K562 (cell line): ENCODE measurements around the gene ZNF74. TPM values are rescaled to one million over a fixed set of nuclear protein-coding genes. Genes with fewer than 3 reads are reported as not detected.

ENCODE experiments used
- BCOR ChIP-seq: fragments of 450-650 bp; IDR thresholded peaks from 2 replicates; pipeline ENCODE4 v1.6.1; 2016
- ERF ChIP-seq: fragments of 450-650 bp; formaldehyde crosslinking; IDR thresholded peaks from 2 replicates; pipeline ENCODE4 v1.4.0; 2020; ENCODE audit warnings: mild to moderate bottlenecking, mixed read lengths
- KDM5B ChIP-seq: fragments of 200-600 bp; sonication (generic); IDR thresholded peaks from 2 replicates; pipeline ENCODE4 v1.6.1; 2012; ENCODE audit warnings: low read depth, mild to moderate bottlenecking, moderate library complexity, low read length, control low read depth, inconsistent platforms; ENCODE audit not compliant: insufficient replicate concordance
- NCOA1 ChIP-seq: fragments of 450-650 bp; IDR thresholded peaks from 2 replicates; pipeline ENCODE4 v1.6.1; 2016; ENCODE audit warnings: low read depth
- PCBP2 ChIP-seq: fragments of 200-400 bp; formaldehyde crosslinking; IDR thresholded peaks from 2 replicates; pipeline ENCODE4 v1.6.1; 2018; ENCODE audit warnings: low read length, low read depth, mild to moderate bottlenecking, moderate library complexity; ENCODE audit not compliant: poor library complexity, severe bottlenecking
- RAD51 ChIP-seq: fragments of 450-650 bp; IDR thresholded peaks from 2 replicates; pipeline ENCODE4 v1.7.1; 2016; ENCODE audit warnings: low read depth, mild to moderate bottlenecking, borderline replicate concordance
- TEAD1 ChIP-seq, 2 experiments: fragments of 450-650 bp in 1 of 2; sonication (generic) in 1 of 2; formaldehyde crosslinking; IDR thresholded peaks; 2 replicates each; pipeline versions ENCODE4 v1.4.0 to v1.8.0; 2020 to 2022; ENCODE audit warnings: mild to moderate bottlenecking in 2 of 2, missing genetic modification reagents in 1 of 2
- ZNF121 ChIP-seq: sonication (generic); formaldehyde crosslinking; conservative IDR thresholded peaks from 2 replicates; pipeline ENCODE4 v1.8.0; 2022; ENCODE audit warnings: missing genetic modification reagents
- polyA plus RNA-seq, 8 experiments: library from polyadenylated mRNA; depleted of rRNA in 4 of 8; stranded (reverse) in 5 of 8; unstranded in 3 of 8; fragments of >200 nt; fragmentation: Nextera tagmentation in 2 of 8; fragmentation: Illumina TruSeq in 1 of 8; extraction: Ambion mirVana in 2 of 8; extraction: Trizol in 1 of 8; gene quantifications; 2 replicates each; pipeline versions ENCODE4 v1.2.1 to v1.2.3, GENCODE V29; 2011 to 2014; ENCODE audit warnings: inconsistent platforms in 1 of 8, missing spikeins in 1 of 8
- total RNA-seq, 7 experiments: library from RNA; depleted of rRNA in 6 of 7; stranded (reverse); fragments of >200 nt in 6 of 7; fragmentation: Illumina TruSeq in 2 of 7; extraction: Trizol in 2 of 7; gene quantifications; 2 replicates each; pipeline versions ENCODE4 v1.2.1 to v1.2.3, GENCODE V29; 2011 to 2021; ENCODE audit warnings: low replicate concordance in 1 of 7
- TF ChIP-seq, protein P1 (sequence below): sonication (generic); formaldehyde crosslinking; IDR thresholded peaks from 2 replicates; pipeline ENCODE4 v1.8.1; 2023; ENCODE audit warnings: missing genetic modification reagents, mild to moderate bottlenecking, borderline replicate concordance
- TF ChIP-seq, protein P2 (sequence below): fragments of 250-450 bp; sonication (Bioruptor Pico); IDR thresholded peaks from 2 replicates; pipeline ENCODE4 v1.5.0; 2022; ENCODE audit warnings: mild to moderate bottlenecking
- TF ChIP-seq, protein P3 (sequence below): fragments of 200-800 bp; sonication (Bioruptor generic); IDR thresholded peaks from 2 replicates; pipeline ENCODE4 v1.6.1; 2016; ENCODE audit warnings: missing genetic modification characterization, missing compliant biosample characterization
- TF ChIP-seq, protein P4 (sequence below): fragments of 450-650 bp; IDR thresholded peaks from 2 replicates; pipeline ENCODE4 v1.6.1; 2014; ENCODE audit warnings: low read depth, mild to moderate bottlenecking, moderate library complexity, borderline replicate concordance

The ZNF74 gene
- total and polyA plus RNA-seq, 9 of the 15 experiments (the other 6 are each of a cell fraction or from before 2014, with no cell fraction given), result 2.4 to 53.5 (median 31.5) TPM

DNA sequence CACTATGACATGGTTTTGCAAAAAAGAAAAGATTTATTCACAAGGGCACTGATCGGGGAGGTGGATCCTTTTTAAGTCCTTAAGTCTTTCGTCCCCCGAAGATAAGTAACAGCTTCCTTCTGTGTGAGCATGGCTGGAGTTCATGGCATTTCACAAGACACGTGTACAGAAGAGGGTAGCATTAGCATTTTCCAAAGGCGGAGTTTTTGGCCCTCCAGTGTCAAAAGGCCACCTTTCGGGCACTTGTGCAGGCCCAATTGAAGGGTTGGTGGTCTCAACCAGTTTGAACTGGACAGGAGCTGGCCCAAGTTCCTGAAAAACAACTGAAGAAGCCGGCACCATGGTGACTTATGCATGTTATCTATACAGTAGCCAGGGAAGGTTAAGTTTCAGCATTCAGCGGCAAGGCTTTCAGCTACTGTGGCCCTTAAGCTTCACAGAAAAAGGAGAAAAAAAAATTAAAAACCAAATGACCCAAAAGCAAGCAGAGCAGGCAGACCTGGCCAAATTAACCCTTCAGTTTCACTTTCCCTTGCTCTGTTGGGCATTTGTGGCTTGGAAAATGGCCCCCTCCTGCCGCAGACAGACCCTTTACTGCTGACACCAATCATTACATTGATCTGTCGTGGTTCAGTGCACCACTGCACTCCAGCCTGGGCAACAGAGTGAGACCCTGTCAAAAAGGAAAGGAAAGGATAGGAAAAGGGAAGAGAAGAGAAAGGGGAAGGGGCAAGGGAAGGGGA is 18.7 kb downstream of the ZNF74 start (continued):
- TF ChIP-seq KDM5B, result peak; percentile 8
- 0 out of 2 replicates have a peak, but pooled peaks have one; percentile 18 for TF ChIP-seq NCOA1
- TF ChIP-seq, protein P1, sequence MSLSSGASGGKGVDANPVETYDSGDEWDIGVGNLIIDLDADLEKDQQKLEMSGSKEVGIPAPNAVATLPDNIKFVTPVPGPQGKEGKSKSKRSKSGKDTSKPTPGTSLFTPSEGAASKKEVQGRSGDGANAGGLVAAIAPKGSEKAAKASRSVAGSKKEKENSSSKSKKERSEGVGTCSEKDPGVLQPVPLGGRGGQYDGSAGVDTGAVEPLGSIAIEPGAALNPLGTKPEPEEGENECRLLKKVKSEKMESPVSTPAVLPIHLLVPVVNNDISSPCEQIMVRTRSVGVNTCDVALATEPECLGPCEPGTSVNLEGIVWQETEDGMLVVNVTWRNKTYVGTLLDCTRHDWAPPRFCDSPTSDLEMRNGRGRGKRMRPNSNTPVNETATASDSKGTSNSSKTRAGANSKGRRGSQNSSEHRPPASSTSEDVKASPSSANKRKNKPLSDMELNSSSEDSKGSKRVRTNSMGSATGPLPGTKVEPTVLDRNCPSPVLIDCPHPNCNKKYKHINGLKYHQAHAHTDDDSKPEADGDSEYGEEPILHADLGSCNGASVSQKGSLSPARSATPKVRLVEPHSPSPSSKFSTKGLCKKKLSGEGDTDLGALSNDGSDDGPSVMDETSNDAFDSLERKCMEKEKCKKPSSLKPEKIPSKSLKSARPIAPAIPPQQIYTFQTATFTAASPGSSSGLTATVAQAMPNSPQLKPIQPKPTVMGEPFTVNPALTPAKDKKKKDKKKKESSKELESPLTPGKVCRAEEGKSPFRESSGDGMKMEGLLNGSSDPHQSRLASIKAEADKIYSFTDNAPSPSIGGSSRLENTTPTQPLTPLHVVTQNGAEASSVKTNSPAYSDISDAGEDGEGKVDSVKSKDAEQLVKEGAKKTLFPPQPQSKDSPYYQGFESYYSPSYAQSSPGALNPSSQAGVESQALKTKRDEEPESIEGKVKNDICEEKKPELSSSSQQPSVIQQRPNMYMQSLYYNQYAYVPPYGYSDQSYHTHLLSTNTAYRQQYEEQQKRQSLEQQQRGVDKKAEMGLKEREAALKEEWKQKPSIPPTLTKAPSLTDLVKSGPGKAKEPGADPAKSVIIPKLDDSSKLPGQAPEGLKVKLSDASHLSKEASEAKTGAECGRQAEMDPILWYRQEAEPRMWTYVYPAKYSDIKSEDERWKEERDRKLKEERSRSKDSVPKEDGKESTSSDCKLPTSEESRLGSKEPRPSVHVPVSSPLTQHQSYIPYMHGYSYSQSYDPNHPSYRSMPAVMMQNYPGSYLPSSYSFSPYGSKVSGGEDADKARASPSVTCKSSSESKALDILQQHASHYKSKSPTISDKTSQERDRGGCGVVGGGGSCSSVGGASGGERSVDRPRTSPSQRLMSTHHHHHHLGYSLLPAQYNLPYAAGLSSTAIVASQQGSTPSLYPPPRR (CRISPR knock-in tag), result peak; percentile 88; the same call in 1 of the 2 replicates
- TF ChIP-seq TEAD1 (CRISPR knock-in tag; IDR thresholded peaks at IDR 0.05), result peak; percentile 1 to 57; a peak in 1 of 4 replicates
- TF ChIP-seq PCBP2, result no peak
- TF ChIP-seq RAD51, result 0 out of 2 replicates have a peak, but pooled peaks have one; percentile 14
- peak; percentile 69 for TF ChIP-seq BCOR
- TF ChIP-seq, protein P2, sequence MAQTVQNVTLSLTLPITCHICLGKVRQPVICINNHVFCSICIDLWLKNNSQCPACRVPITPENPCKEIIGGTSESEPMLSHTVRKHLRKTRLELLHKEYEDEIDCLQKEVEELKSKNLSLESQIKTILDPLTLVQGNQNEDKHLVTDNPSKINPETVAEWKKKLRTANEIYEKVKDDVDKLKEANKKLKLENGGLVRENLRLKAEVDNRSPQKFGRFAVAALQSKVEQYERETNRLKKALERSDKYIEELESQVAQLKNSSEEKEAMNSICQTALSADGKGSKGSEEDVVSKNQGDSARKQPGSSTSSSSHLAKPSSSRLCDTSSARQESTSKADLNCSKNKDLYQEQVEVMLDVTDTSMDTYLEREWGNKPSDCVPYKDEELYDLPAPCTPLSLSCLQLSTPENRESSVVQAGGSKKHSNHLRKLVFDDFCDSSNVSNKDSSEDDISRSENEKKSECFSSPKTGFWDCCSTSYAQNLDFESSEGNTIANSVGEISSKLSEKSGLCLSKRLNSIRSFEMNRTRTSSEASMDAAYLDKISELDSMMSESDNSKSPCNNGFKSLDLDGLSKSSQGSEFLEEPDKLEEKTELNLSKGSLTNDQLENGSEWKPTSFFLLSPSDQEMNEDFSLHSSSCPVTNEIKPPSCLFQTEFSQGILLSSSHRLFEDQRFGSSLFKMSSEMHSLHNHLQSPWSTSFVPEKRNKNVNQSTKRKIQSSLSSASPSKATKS (CRISPR knock-in tag), result no peak
- TF ChIP-seq, protein P3, sequence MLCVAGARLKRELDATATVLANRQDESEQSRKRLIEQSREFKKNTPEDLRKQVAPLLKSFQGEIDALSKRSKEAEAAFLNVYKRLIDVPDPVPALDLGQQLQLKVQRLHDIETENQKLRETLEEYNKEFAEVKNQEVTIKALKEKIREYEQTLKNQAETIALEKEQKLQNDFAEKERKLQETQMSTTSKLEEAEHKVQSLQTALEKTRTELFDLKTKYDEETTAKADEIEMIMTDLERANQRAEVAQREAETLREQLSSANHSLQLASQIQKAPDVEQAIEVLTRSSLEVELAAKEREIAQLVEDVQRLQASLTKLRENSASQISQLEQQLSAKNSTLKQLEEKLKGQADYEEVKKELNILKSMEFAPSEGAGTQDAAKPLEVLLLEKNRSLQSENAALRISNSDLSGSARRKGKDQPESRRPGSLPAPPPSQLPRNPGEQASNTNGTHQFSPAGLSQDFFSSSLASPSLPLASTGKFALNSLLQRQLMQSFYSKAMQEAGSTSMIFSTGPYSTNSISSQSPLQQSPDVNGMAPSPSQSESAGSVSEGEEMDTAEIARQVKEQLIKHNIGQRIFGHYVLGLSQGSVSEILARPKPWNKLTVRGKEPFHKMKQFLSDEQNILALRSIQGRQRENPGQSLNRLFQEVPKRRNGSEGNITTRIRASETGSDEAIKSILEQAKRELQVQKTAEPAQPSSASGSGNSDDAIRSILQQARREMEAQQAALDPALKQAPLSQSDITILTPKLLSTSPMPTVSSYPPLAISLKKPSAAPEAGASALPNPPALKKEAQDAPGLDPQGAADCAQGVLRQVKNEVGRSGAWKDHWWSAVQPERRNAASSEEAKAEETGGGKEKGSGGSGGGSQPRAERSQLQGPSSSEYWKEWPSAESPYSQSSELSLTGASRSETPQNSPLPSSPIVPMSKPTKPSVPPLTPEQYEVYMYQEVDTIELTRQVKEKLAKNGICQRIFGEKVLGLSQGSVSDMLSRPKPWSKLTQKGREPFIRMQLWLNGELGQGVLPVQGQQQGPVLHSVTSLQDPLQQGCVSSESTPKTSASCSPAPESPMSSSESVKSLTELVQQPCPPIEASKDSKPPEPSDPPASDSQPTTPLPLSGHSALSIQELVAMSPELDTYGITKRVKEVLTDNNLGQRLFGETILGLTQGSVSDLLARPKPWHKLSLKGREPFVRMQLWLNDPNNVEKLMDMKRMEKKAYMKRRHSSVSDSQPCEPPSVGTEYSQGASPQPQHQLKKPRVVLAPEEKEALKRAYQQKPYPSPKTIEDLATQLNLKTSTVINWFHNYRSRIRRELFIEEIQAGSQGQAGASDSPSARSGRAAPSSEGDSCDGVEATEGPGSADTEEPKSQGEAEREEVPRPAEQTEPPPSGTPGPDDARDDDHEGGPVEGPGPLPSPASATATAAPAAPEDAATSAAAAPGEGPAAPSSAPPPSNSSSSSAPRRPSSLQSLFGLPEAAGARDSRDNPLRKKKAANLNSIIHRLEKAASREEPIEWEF (CRISPR knock-in tag), result peak; percentile 74; the same call in 1 of the 2 replicates
- peak; percentile 15; the same call in 1 of the 2 replicates for TF ChIP-seq ERF (CRISPR knock-in tag)
- peak; percentile 99 for TF ChIP-seq ZNF121 (CRISPR knock-in tag)
- TF ChIP-seq, protein P4, sequence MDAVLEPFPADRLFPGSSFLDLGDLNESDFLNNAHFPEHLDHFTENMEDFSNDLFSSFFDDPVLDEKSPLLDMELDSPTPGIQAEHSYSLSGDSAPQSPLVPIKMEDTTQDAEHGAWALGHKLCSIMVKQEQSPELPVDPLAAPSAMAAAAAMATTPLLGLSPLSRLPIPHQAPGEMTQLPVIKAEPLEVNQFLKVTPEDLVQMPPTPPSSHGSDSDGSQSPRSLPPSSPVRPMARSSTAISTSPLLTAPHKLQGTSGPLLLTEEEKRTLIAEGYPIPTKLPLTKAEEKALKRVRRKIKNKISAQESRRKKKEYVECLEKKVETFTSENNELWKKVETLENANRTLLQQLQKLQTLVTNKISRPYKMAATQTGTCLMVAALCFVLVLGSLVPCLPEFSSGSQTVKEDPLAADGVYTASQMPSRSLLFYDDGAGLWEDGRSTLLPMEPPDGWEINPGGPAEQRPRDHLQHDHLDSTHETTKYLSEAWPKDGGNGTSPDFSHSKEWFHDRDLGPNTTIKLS, result peak; percentile 38; the same call in 1 of the 2 replicates
